Endothelial cell of umbilical vein (primary cell): Measurements from ENCODE around the gene C8G.

Source experiments
- CTCF ChIP-seq, 2 donors: IDR thresholded peaks; 1 replicate in 1 of 2; 2 replicates in 1 of 2; pipeline ENCODE4 v1.5.1; 2011; ENCODE audit warnings: low read length in 2 of 2, mild to moderate bottlenecking in 2 of 2, moderate library complexity in 2 of 2, control low read depth in 1 of 2, inconsistent platforms in 1 of 2, low read depth in 1 of 2; ENCODE audit not compliant: insufficient read depth in 1 of 2; ENCODE audit errors: extremely low read depth in 1 of 2
- MYC ChIP-seq: IDR thresholded peaks from one replicate; pipeline ENCODE4 v1.6.1; 2011; ENCODE audit warnings: mild to moderate bottlenecking, low read depth, low read length
- POLR2A ChIP-seq: IDR thresholded peaks from 2 replicates; pipeline ENCODE4 v1.6.1; 2012; ENCODE audit warnings: low read depth, mild to moderate bottlenecking, control low read depth, low read length
- POLR2AphosphoS5 ChIP-seq: IDR thresholded peaks from 2 replicates; pipeline ENCODE4 v1.6.1; 2012; ENCODE audit warnings: low read depth, mild to moderate bottlenecking, control low read depth, low read length, moderate library complexity; ENCODE audit not compliant: insufficient read depth

- TF ChIP-seq CTCF (IDR thresholded peaks at IDR 0.05; ENCODE audit: extremely low read depth in 1 of 2, insufficient read depth in 1 of 2, low read depth in 1 of 2, low read length in 2 of 2): no peak
- no peak for TF ChIP-seq POLR2A
- TF ChIP-seq MYC: no peak
- TF ChIP-seq POLR2AphosphoS5: no peak
Observed at GRCh38 chr9:136900556-136900955, 44.5 kb upstream of the C8G start.
